Thyroid gland (tissue), 4 donors: ENCODE results near the gene HP1BP3. TPM values are rescaled to one million over a fixed set of nuclear protein-coding genes. Genes with fewer than 3 reads are reported as not detected.

Source experiments
- DNase-seq, 2 donors: peaks; one replicate each; pipeline ENCODE4 v3.0.0-alpha.2; 2019
- H3K27ac ChIP-seq, 3 donors: fragments of 200-600 bp; sonication (generic); 1 replicate in 2 of 3; 2 replicates in 1 of 3; pipeline ENCODE4 v1.5.1; 2016 to 2019; ENCODE audit warnings: mild to moderate bottlenecking in 1 of 3, moderate library complexity in 1 of 3
- H3K27me3 ChIP-seq: fragments of 200-600 bp; sonication (generic); one replicate; pipeline ENCODE4 v1.5.1; 2019
- H3K36me3 ChIP-seq, 2 donors: fragments of 200-600 bp; sonication (generic); one replicate each; pipeline ENCODE4 v1.5.1; 2016 to 2019
- H3K4me1 ChIP-seq, 2 donors: fragments of 200-600 bp; sonication (generic); one replicate each; pipeline ENCODE4 v1.5.1; 2017 to 2019
- H3K4me3 ChIP-seq, 3 donors: fragments of 200-600 bp; sonication (generic); replicated peaks in 1 of 3; 1 replicate in 2 of 3; 2 replicates in 1 of 3; pipeline ENCODE4 v1.5.1; 2016; ENCODE audit warnings: mild to moderate bottlenecking in 1 of 3
- H3K9me3 ChIP-seq: fragments of 200-600 bp; sonication (generic); one replicate; pipeline ENCODE4 v1.5.1; 2017
- CTCF ChIP-seq, 6 experiments: fragments of 200-600 bp in 3 of 6; fragments of 450-650 bp in 3 of 6; sonication (generic) in 3 of 6; IDR thresholded peaks; one replicate each; pipeline ENCODE4 v1.5.1; 2016 to 2019; ENCODE audit warnings: antibody characterized with exemption in 6 of 6, mild to moderate bottlenecking in 2 of 6, inconsistent platforms in 1 of 6, moderate library complexity in 1 of 6
- POLR2A ChIP-seq, 2 donors: fragments of 450-650 bp; IDR thresholded peaks; one replicate each; pipeline ENCODE4 v1.6.1; 2017; ENCODE audit warnings: antibody characterized with exemption in 2 of 2, mild to moderate bottlenecking in 2 of 2, moderate library complexity in 1 of 2
- WGBS, 2 donors: methylation state at CpG; one replicate each; pipeline ENCODE4 v1.1.5; 2017; 5-methylcytosine and 5-hydroxymethylcytosine counted together
- intact Hi-C: fragments of 100-400 bp; cut with DNase I; formaldehyde crosslinking; loops from one replicate; pipeline ENCODE4 v1.15.1; 2023
- total RNA-seq, 4 donors: library from RNA; depleted of rRNA; stranded (reverse); fragments of >200 nt; gene quantifications; one replicate each; pipeline ENCODE4 v1.2.3, GENCODE V29; 2016

HP1BP3 gene
- total RNA-seq, 4 donors from 2014 or later: 248 to 312 (median 280) TPM

DNA sequence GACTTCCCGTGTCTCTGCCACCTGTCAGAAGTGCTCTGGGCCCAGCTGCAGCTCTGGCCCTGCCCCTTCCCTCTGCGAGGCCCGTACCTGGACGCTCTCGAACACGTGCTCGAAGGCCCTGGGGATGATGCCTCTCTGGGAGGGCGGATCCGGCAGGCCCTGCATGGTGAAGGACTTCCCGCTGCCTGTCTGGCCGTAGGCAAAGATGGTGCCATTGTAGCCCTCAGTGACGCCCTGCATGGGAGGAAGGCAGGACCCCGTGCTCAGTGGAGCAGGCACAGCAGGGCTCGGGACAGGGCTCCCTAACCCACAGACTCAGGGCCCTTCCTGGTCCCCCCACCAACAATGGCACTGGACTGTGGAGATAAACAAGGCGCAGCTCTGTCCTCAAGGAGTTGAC lies 71.7 kb downstream of the HP1BP3 start:
- H3K4me3 ChIP-seq: no peak overlapping the region
- no peaks in the 10 kb centered on the region for H3K9me3 ChIP-seq
- no peaks in the 10 kb centered on the region for H3K27me3 ChIP-seq
- WGBS, 2 donors: 82 to 83% methylated on average over 8 of the region's 15 CpGs
- peaks cover 5 to 11% of the 10 kb centered on the region in 2 donors for H3K4me1 ChIP-seq
- no peak for TF ChIP-seq CTCF (IDR thresholded peaks at IDR 0.05)
- TF ChIP-seq POLR2A (IDR thresholded peaks at IDR 0.05): no peak
- intact Hi-C loops: no loop called here
- no peak for DNase-seq
- no peaks in the 10 kb centered on the region for H3K36me3 ChIP-seq
- no peak overlapping the region for H3K27ac ChIP-seq

DNA sequence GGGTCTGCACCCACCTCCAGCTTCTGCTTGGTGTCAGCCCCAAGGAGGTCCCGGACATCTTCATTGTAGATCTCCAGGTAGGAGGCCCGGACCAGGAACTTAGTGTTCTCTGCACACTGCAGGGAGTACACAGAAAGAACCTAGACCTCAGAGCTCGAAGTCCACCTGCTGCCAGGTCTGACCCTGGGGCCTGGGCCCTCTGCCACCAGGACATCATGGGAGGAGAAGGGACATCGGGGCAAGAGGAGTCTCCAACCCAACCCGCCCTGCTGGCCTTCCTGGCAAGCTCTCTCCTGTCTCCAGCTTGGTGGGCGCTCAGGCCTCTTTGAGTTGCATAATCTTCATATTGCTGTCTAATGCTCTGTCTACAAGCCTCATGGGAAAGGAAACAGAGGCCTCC lies 73.7 kb downstream of the HP1BP3 start:
- Histone ChIP-seq H3K4me3 (no peak overlapping the region), H3K36me3 (no peaks in the 10 kb centered on the region), H3K9me3 (no peaks in the 10 kb centered on the region), H3K27me3 (no peaks in the 10 kb centered on the region), H3K4me1 (peaks cover 5 to 9% of the 10 kb centered on the region in 2 donors), H3K27ac (no peak overlapping the region)
- DNase-seq: no peak
- 94 to 95% methylated on average over 6 of the region's 6 CpGs for WGBS, 2 donors
- TF ChIP-seq POLR2A (IDR thresholded peaks at IDR 0.05) (no peak), CTCF (IDR thresholded peaks at IDR 0.05) (no peak)
- intact Hi-C loops: no loop called here

DNA sequence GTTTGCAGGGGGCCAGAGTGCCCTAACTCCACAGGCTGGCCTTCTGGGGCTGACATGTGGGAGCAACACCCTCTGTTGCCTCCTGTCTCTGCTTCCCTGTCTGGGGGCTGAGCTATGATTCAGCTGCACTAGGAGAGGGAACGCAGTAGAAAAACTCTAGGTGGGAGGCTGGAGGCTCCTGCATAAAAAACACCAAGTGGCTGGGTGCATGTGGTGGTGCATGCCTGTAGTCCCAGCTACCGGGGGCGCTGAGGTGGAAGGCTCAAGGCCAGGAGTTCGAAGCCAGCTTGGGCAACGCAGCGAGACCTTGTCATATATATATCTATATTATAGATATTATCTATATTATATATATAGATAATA lies 74.9 kb downstream of the HP1BP3 start:
- intact Hi-C loops: no loop called here
- no peaks in the 10 kb centered on the region for H3K27me3 ChIP-seq
- 89 to 90% methylated on average over 6 of the region's 6 CpGs for WGBS, 2 donors
- H3K4me1 ChIP-seq: peaks cover under 1 to 3% of the 10 kb centered on the region in 2 donors
- no peak overlapping the region for H3K4me3 ChIP-seq
- no peaks in the 10 kb centered on the region for H3K9me3 ChIP-seq
- H3K27ac ChIP-seq: no peak overlapping the region
- TF ChIP-seq CTCF (IDR thresholded peaks at IDR 0.05) (no peak), POLR2A (IDR thresholded peaks at IDR 0.05) (no peak)
- no peaks in the 10 kb centered on the region for H3K36me3 ChIP-seq
- DNase-seq: no peak

- WGBS, 2 donors: 85 to 90% methylated on average over 21 to 29 of the region's 29 CpGs
- Histone ChIP-seq H3K4me1 (no peaks in the 10 kb centered on the region), H3K36me3 (no peaks in the 10 kb centered on the region), H3K4me3 (no peak overlapping the region), H3K27ac (no peak overlapping the region), H3K27me3 (no peaks in the 10 kb centered on the region), H3K9me3 (no peaks in the 10 kb centered on the region)
- intact Hi-C loops: no loop called here
- DNase-seq: no peak
- TF ChIP-seq POLR2A (IDR thresholded peaks at IDR 0.05): no peak
- no peak for TF ChIP-seq CTCF (IDR thresholded peaks at IDR 0.05)
Measured at GRCh38 chr1:20711285-20712214, 75.6 kb downstream of the HP1BP3 start.
